GM19025 (cell line): ENCODE data around the gene LGALS9B.
"Not testable (repeated sequence)": the region's sequence is repeated elsewhere in the genome, so short reads cannot be mapped to it uniquely, and the experiment has no call there.

ENCODE experiments used
- ATAC-seq: cut with Tn5 transposase; IDR thresholded peaks from one replicate; pipeline ENCODE4 v1.9.1; 2021; ENCODE audit warnings: mild to moderate bottlenecking, low read depth, moderate library complexity; ENCODE audit not compliant: unreplicated experiment

The LGALS9B gene

DNA sequence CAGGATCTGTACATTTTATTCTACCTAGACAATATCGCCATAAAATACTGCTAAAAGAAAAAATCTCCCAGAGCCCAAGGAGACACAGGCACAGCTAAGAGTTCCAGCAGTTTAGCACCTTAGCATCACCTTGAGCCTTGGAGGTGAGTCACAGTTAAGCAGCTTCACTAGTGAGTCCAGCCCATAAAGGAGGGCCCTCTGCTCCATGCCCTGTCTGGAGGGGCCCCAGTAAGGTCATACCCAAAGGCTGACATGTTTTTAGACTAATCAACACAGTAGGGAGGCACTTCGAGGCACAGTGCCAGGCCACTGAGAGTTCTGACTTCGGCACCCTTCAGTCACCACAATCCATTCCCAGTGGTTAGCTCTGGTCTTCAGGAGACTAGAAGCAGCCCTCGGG, 2.6 kb upstream of the LGALS9B start:
- ATAC-seq, result not testable (repeated sequence)

DNA sequence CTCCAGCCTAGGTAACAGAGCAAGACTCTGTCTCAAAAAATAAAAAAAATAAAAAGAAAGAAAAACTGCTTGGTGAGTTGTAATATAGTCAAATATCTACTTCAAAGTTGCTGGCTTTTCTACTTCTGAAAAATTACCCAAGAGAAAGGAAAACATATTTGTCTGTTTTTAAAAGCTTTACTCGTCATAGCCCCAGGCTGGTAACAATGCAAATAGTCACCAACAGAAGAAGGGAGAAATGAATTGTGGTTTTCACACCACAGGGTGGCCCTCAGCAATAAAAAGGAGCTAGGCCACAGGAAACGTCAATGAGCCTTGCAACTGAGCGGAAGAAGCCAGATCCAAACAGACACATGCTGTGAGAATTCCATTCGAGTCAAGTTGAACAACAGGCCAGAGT, 1.8 kb upstream of the LGALS9B start:
- not testable (repeated sequence) for ATAC-seq

DNA sequence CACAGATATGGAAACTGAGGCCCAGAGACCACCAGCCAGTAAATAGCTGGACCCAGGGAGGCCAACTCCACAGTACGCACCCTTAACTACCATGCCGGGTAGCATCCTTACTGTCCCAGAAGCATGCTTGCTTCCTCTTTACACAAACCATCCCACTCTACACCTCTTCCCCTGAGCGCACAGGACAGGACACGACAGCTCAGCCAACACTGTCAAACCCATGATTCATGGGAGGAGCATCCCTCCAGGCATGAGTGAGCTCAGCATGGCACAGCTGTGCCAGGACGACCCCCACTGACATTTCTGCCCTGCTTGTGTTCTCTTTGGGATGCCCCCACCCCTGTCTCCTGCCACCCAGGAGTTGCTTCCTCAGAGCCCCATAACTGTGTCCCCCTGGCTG, 340 bp downstream of the LGALS9B start:
- not testable (repeated sequence) for ATAC-seq

DNA sequence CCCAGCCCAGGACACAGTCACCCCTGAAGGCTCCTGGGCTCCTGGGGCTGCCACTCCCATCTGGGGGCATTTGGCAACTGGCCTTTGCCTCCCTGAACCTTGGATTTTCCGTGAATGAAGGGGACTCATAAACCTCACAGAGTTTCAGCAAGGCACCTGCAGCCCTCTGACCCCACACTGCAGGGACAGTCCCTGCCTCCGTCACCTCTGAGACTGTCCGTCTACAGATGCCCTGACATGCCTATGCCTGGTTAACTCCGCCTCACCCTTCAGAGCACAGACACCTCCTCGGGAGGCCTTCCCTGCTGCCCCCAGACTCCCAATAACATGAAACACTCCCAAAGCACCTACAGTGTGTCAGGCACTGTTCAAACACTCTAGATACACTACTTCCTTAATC, 786 bp downstream of the LGALS9B start:
- ATAC-seq, result not testable (repeated sequence)

DNA sequence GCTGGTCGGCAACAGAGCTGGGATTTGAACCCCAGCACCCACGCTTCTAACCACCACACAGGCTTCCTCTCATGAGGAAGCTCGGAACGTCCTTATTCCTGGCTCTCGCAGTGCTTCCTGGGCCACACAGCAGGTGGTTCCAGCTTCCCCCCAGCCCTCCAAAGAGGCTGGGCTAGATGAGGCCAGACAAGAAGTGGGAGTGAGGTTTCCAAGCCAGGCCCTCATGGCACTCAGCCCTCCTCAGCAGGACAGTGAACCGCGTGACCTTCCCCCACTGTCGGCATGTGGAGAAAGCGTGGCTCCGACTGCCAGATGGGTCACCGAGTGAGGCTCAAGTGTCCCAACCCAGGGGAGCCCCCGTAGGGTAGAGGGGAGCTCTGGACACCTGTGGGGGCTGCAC, 1.8 kb downstream of the LGALS9B start:
- ATAC-seq, result not testable (repeated sequence)

DNA sequence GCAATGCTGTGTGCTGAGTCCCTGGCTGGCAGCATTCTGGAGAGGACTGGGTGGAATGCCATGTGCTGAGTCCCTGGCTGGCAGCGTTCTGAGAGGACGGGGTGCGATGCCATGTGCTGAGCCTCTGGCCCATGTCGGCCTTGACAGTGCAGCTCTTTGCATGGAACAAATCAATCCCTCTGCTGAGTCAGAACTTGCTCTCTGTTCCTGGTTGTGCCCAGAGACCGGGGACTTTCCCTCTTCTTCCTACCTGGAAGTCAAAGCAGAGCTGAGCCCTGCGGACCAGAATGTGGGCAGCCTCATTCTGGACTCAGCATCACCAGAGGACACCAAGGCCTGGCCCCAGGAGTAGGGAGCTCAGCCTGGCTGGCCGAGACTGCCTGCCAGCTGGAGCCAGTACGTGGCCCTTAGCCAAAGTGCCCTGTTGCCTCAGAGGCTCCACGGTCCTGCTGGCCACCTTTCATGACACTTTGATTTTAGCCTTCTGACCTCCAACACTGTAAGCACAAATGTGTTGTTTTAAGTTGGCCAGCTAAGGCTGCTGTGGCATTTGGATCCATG, 2.4 kb downstream of the LGALS9B start:
- ATAC-seq, result not testable (repeated sequence)

DNA sequence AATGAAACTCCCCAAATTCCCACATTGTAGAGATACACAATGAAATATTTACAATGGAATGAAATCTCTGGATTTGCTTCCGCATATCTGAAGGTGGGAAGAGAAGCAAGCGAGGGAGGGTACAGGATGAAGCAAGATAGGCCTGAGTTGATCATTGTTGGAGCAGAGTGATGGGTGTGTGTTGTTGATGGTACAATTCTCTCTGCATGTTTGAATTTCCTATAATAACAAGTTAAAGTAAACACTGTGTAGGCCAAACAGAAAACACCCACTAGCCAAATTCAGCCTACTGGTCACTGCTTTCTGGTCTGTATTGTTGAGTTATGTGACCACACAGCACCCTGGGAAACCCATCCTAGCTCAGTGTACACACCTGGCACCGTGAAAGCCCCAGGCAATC, 5.2 kb downstream of the LGALS9B start:
- not testable (repeated sequence) for ATAC-seq

DNA sequence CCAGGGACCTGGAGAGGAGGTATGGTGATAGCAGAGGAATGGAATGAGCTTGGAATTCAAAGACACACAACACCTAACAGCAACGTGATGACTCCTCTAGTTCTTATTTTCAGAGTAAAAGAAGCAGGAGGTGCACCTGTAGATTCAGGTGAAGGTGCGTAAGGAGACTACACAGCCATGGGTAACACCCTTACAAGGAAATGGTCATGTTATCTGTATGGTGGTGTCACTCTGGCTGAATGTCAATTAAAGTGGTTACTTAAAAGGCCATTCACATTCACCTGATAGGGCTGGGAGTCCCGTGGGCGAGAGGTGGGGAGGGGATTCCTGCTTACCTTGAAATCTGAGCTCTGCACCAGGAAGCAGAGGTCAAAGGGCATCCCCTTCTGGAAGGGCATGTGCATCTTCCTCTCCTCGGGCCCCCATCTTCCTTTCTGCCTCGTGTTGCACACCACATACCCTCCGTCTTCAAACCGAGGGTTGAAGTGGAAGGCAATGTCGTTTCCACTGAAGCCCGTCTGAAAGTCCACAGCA, 9.4 kb downstream of the LGALS9B start:
- ATAC-seq, result not testable (repeated sequence)

DNA sequence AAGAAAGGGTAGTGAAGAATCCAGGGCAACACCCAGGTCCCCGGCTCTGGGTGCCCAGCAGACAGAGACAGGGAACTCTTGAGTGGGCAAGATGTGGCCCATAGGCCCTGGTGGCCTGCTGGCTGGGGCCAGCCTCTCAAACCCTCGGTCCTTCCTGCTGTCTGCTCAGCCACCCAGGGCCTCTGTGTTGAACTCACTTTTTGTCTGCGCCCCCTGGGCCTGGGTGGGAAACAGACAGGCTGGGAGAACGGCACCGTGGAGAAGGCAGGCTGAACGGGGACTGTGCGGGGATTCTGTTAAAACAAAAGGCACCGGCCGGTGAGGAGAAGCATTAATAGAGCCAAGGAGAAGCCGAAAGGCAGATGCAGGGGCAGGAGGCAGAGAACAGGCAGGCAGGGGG, 12.2 kb downstream of the LGALS9B start:
- not testable (repeated sequence) for ATAC-seq

DNA sequence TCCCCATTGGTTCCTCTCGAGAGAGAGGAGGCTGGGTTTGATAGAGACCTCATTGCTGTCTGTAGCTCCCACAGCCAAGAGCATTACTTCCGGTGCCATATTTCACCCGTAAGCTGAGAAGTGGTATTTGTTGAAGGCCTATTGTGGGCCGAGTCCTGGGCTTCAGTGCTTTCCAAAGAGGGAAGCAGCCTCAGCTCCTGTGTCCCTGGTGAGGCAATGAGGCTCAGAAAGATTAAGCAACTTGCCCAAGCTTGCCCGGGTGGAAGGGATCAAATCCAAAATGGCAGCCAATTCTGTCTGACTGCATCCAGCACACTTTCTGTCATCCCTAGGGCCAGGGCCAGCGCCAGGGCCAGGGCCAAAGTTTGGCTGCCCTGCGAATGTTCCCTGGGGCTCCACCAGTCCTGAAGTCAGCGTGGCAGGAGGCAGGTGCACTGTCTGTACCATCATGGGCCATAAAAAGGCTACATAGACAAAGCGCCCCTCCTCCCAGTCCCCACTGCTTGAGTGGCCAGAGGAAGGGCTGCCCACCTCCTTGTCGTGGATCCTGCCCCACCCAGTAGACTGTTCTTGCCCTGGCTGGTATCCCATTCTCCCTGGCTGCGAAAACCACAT, 13.4 kb downstream of the LGALS9B start:
- ATAC-seq, result not testable (repeated sequence)

DNA sequence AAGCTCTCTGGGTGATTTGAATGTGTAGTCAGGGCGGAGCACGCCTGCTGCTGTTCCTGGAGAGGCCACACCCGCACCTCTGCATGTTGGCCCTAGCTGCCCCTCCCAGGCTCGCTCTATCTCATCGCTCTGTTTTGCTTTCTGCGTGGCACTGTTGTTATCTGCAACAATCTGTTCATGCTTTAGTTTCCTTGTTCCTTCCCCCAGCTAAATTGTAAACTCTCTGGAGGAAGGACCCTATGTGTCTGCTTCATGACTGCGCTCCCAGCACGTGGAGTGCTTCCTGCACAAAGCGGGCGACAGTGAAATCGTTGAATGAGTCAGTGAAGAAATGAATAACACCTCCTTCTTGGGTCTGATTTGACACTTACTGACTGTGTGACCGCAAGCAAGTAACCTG, 16.5 kb downstream of the LGALS9B start:
- not testable (repeated sequence) for ATAC-seq

DNA sequence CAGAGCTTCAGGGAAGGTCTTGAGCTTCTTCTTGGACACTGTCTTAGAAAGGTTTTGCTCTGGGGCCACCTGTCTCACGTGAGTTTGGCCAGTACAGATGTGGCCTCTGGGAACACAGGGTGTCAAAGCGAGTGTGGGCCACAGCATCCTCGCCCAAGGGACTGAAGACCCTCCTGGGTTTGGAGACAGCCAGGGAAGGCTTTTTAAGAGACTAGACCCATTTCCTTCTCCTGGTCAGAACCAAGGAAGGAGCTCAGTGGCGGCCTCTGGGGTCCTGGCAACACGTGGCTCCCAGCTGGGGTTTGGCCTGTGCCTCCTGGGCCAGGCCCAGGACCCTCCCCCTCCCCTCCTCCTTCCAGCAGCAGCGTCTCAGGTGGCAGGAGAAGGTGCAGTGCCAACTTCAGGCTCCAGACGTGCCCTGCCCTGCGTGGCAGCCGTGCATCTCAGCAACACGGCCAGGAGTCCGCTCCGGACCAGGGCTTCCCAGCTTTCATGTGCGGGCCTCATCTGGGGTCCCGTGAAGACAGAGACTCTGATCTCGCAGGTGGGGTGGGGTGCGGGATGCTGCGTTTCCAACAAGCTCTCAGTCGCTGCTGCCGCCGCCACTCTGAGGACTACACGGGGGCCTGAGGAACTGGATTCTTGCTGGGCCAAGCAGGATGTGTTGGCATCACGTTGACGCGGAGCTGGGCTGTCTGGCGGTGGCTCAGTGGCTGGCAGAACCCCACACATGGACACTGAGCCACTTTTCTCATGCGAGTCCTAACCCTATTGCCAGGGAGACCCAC, 19.6 kb downstream of the LGALS9B start:
- not testable (repeated sequence) for ATAC-seq

DNA sequence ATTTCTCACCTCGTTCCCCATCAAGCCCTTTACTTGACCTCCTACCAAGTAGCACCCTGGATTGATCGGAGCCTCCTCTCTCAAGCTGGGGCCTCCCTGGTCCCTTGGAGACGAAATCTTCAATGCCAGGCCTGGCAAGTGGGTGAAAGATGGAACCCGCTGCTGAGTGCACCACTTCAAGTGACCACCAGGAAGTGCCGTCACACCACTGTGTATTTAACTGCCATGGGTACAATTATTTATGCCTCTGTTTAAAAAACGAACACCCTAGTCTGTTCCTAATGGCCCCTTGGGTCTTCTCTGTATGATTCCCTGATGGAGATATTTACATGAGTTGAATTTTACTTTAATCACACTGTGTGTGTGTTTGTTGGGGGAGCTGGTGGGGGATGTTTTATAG, 20.4 kb downstream of the LGALS9B start:
- ATAC-seq, result not testable (repeated sequence)

DNA sequence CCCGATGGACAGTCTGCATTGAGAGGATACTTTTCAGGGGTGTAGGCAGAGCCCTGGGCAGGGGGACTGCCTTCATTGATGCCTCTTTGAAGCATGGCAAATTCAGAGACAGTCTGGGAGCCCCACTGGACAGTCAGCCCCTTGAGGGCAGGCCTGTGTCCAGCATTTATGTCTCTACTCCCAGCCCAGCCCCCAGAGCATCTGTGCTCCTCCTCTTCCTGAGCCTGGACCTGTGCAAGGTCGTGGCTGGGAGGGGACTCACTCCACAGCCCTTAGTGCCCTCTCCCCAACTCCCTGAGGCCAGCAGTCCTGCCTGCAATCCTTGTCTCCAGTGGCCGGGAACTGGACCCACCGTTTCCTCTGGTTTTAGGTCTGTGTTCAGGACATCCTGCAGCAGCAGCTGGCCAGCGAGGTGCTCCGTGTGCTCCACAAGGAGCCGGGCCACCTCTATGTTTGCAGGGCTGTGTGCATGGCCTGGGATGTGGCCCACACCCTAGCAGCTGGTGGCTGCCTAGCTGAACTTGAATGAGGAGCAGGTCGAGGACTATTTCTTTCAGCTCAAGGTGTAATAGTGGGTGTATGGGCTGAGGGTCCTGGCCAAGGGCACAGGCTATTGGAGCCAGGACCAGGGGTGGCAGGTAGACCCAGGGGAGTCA, 22.6 kb downstream of the LGALS9B start:
- ATAC-seq, result not testable (repeated sequence)

DNA sequence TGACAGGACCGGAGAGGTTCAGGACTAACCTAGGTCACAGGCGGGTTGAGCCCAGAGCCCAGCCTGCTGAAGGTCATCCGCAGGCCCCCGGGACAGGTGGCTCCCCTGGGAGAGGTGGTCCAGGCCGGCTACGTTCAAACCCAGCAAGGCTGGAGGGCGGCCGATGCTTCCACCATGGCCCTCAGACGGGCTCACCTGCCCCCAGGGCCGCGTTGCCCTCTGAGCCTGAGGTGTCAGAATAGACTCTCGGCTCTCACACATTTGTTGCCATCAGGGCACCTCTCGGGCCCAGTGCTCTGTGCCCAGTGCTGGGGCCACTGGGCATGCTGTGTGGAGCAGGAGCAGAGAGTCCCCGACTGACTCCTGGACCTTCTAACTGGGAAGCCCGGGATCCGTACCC, 23.2 kb downstream of the LGALS9B start:
- not testable (repeated sequence) for ATAC-seq

DNA sequence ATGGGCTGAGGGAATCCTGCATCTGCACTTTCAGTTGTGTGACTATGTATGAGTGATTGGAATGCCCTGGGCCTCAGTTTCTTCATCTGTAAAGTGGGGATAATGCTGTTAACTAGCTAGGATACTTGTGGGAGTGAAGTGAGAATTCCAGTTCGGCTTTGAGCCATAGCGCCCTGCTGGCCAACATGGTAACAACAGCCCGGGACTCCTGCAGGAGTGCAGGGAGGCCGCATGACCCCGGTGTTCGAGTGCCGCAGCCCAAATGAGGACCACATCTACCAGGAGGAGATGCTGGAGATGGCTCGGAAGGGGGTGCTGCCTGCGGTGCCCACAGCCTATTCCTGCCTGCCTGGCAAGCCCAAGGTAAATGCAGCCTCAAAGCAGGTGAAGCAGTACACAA, 23.7 kb downstream of the LGALS9B start:
- ATAC-seq, result not testable (repeated sequence)

DNA sequence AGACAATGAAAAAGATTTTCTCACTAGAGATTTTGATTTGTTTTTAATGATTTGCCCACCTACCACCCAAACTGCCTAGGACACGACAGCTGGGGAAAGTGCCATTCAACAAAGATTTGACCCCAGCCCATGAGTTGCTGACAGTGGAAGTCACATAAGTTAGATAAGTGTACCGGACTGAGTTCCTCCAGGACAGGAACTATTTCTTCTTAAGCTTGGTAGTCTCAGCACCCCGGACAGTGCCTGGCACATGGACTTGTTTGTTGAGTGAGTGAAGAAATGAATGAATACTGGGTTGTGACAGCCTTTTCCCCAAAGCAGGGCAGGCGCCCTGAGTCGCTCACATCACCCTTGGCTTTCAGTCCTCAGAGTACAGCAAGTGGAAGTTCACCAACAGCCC, 26.7 kb downstream of the LGALS9B start:
- not testable (repeated sequence) for ATAC-seq

DNA sequence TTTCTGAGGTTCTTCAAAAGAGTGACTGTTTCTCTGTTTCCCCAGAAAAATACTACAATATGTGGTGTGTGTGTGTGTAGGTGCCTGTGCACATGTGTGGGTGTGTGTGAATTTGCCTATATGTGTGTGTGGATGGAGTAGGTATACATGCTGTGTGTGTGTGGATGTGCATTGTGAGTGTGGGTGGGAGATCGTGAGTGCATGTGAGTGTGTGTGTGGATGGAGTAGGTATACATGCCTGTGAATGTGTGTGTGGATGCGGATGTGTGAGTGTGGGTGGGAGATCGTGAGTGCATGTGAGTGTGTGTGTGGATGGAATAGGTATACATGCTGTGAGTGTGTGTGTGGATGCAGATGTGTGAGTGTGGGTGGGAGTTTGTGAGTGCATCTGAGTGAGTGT, 32.2 kb downstream of the LGALS9B start:
- ATAC-seq, result not testable (repeated sequence)

DNA sequence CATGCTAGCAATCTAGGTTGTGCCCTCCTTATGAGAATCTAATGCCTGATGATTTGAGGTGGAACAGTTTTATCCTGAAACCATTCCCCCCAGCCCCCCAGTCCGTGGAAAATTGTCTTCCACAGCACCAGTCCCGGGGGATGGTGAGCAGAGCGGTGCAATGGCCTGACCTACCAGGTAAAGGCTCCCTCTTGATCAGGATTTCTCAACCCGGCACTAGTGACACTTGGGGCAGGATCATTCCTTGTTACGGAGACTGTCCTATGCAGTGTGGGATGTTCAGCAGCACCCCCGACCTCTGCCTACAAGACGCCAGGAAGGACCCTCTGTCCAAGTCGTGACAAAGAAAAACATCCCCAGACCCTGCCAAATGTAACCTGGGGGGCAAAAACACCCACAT, 34.0 kb downstream of the LGALS9B start:
- not testable (repeated sequence) for ATAC-seq

DNA sequence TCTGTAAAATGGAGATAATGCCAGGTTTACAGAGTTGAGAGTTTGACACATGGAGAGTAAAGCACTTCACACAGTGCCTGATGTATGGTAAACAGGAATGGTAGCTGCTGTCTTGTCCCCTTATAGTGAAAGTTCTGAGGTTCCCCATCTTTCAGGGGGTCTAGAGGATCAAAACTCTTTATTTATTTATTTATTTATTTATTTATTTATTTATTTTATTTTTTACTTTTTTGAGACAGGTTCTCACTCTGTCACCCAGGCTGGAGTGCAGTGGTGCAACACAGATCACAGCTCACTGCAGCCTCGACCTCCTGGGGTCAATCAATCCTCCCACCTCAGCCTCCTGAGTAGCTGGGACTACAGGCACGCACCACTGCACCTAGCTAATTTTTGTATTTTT, 40.1 kb downstream of the LGALS9B start:
- ATAC-seq, result not testable (repeated sequence)

DNA sequence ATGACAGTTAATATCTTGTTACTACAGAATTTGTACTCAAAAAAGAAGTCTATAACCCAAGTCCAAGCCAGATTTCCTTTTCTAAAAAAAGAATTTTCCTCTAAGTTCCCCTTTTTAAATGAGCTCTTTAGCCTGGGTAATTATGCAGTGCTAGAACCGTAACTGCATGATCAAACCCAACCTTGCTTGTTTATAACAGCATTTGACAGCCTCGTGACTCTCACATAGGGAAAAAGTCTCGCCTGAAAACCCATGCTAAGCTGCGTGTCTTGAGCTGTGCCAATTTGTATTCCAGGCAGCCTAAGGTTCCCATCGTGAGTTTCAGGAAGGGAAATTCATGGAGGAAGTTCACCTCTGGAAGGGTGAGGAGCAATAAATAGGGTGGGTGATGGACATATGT, 44.5 kb downstream of the LGALS9B start:
- not testable (repeated sequence) for ATAC-seq
